H1 (cell line): ENCODE results near the gene C17orf113. TPM values are rescaled to one million over a fixed set of nuclear protein-coding genes. Genes with fewer than 3 reads are reported as not detected.

Source experiments
- CBX8 ChIP-seq: fragments of 300-800, 300-1000 bp; sonication (generic); IDR thresholded peaks from 2 replicates; pipeline ENCODE4 v1.7.1; 2016; ENCODE audit warnings: low read depth, low read length, borderline replicate concordance
- EP300 ChIP-seq, 2 experiments: IDR thresholded peaks; 1 replicate in 1 of 2; 2 replicates in 1 of 2; pipeline ENCODE4 v1.6.1; 2011 to 2012; ENCODE audit warnings: low read depth in 2 of 2, low read length in 2 of 2, mild to moderate bottlenecking in 2 of 2, borderline replicate concordance in 1 of 2, inconsistent platforms in 1 of 2, moderate library complexity in 1 of 2
- HDAC6 ChIP-seq: IDR thresholded peaks from one replicate; pipeline ENCODE4 v1.7.1; 2012; ENCODE audit warnings: low read depth, mild to moderate bottlenecking, inconsistent platforms, low read length, moderate library complexity
- POLR2AphosphoS5 ChIP-seq: IDR thresholded peaks from 2 replicates; pipeline ENCODE4 v1.6.1; 2011; ENCODE audit warnings: low read depth, low read length
- polyA plus RNA-seq, 7 experiments: library from polyadenylated mRNA; depleted of rRNA in 3 of 7; stranded (reverse) in 5 of 7; unstranded in 2 of 7; fragments of >200 nt in 5 of 7; fragments of 200-250 nt in 2 of 7; gene quantifications; 1 replicate in 5 of 7; 2 replicates in 1 of 7; 4 replicates in 1 of 7; pipeline versions ENCODE4 v1.2.1 to v1.2.3, GENCODE V29; 2011 to 2013; ENCODE audit warnings: missing spikeins in 2 of 7, mixed read lengths in 2 of 7
- total RNA-seq: library from RNA; stranded (reverse); fragmentation: NEBNext Ultra II Directional; extraction: Animal tissue kit (Norgen Biotek cat#: 25700); gene quantifications from 2 replicates; pipeline ENCODE4 v1.2.1, GENCODE V29; 2021

The C17orf113 gene
- total and polyA plus RNA-seq, 2 of the 8 experiments (the other 6 are each of a cell fraction or from before 2014, with no cell fraction given): 1.0 to 1.4 TPM

DNA sequence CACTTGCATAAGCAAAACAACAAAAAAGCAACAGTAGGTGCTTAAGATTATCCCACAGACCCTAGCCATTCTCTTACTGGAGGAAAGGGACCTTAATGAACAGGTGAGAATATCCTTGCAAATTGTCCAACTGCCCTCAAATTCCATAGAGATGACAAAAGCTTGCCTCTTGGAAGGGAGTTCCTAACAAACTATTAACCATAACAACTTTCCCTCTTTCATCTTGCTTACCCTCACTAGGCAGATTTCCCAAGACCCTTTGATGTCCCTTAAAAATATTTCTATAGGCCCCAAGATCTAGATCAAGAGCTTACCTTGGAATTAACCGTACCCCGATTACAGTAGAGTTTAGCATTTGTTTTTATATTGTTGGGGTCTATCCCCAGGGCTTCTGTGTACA lies 62.0 kb downstream of the C17orf113 start (continued):
- no peak for TF ChIP-seq HDAC6
- no peak for TF ChIP-seq EP300 (IDR thresholded peaks at IDR 0.05; ENCODE audit: borderline replicate concordance in 1 of 2, low read depth in 2 of 2, low read length in 2 of 2)
- TF ChIP-seq POLR2AphosphoS5: no peak
- TF ChIP-seq CBX8: no peak
- TF ChIP-seq, all 59 proteins: peak for 0

Other genes starting within 250 kb of the C17orf113 start
- gene P3H4, start 238.7 kb downstream of the C17orf113 start, total RNA-seq: 22.6 and 23.4 TPM in 2 replicates
- gene P3H4, start 238.7 kb downstream of the C17orf113 start, polyA plus RNA-seq (2011; rRNA removed): 26.7 and 36.6 TPM in 2 replicates
- gene FKBP10, start 237.6 kb downstream of the C17orf113 start, total RNA-seq: 173 and 179 TPM in 2 replicates
- gene FKBP10, start 237.6 kb downstream of the C17orf113 start, polyA plus RNA-seq (2011; rRNA removed): 283 and 410 TPM in 2 replicates
- gene NT5C3B, start 214.4 kb downstream of the C17orf113 start, total RNA-seq: 68.7 and 71.4 TPM in 2 replicates
- 86.9 and 94.5 TPM in 2 replicates for gene NT5C3B, start 214.4 kb downstream of the C17orf113 start, polyA plus RNA-seq (2011; rRNA removed)
- gene KLHL10, start 212.8 kb downstream of the C17orf113 start, total RNA-seq: 0.19 TPM in 1 of 2 replicates, not detected in the other
- gene KLHL10, start 212.8 kb downstream of the C17orf113 start, polyA plus RNA-seq (2011; rRNA removed): 0.14 and 0.26 TPM in 2 replicates
- gene KLHL11, start 185.2 kb downstream of the C17orf113 start, total RNA-seq: 12.8 and 13.7 TPM in 2 replicates
- 3.4 and 4.2 TPM in 2 replicates for gene KLHL11, start 185.2 kb downstream of the C17orf113 start, polyA plus RNA-seq (2011; rRNA removed)
- gene ACLY, start 131.7 kb downstream of the C17orf113 start, total RNA-seq: 388 and 393 TPM in 2 replicates
- 167 and 238 TPM in 2 replicates for gene ACLY, start 131.7 kb downstream of the C17orf113 start, polyA plus RNA-seq (2011; rRNA removed)
- gene ODAD4, start 120.0 kb downstream of the C17orf113 start, total RNA-seq: 1.3 TPM in 2 replicates
- gene ODAD4, start 120.0 kb downstream of the C17orf113 start, polyA plus RNA-seq (2011; rRNA removed): 0.41 and 0.48 TPM in 2 replicates
- gene CNP, start 83.8 kb downstream of the C17orf113 start, total RNA-seq: 60.6 and 64.2 TPM in 2 replicates
- 21.9 and 43.3 TPM in 2 replicates for gene CNP, start 83.8 kb downstream of the C17orf113 start, polyA plus RNA-seq (2011; rRNA removed)
- 129 and 148 TPM in 2 replicates for gene DNAJC7, start 33.2 kb downstream of the C17orf113 start, total RNA-seq
- 21.6 and 31.0 TPM in 2 replicates for gene DNAJC7, start 33.2 kb downstream of the C17orf113 start, polyA plus RNA-seq (2011; rRNA removed)
- 31.1 and 34.5 TPM in 2 replicates for gene NKIRAS2, start 30.5 kb downstream of the C17orf113 start, total RNA-seq
- 51.1 and 59.7 TPM in 2 replicates for gene NKIRAS2, start 30.5 kb downstream of the C17orf113 start, polyA plus RNA-seq (2011; rRNA removed)
- gene ZNF385C, start 47.9 kb upstream of the C17orf113 start, total RNA-seq: 2.5 and 3.9 TPM in 2 replicates
- 6.1 and 7.3 TPM in 2 replicates for gene ZNF385C, start 47.9 kb upstream of the C17orf113 start, polyA plus RNA-seq (2011; rRNA removed)
- 4.4 and 5.6 TPM in 2 replicates for gene DHX58, start 62.1 kb upstream of the C17orf113 start, total RNA-seq
- gene DHX58, start 62.1 kb upstream of the C17orf113 start, polyA plus RNA-seq (2011; rRNA removed): 9.9 and 10.3 TPM in 2 replicates
- gene KAT2A, start 70.8 kb upstream of the C17orf113 start, total RNA-seq: 32.5 and 34.2 TPM in 2 replicates
- gene KAT2A, start 70.8 kb upstream of the C17orf113 start, polyA plus RNA-seq (2011; rRNA removed): 40.1 and 52.5 TPM in 2 replicates
- 0.30 and 0.33 TPM in 2 replicates for gene HSPB9, start 72.2 kb upstream of the C17orf113 start, total RNA-seq
- gene HSPB9, start 72.2 kb upstream of the C17orf113 start, polyA plus RNA-seq (2011; rRNA removed): 0.25 and 0.27 TPM in 2 replicates
- gene RAB5C, start 104.4 kb upstream of the C17orf113 start, total RNA-seq: 67.1 and 67.7 TPM in 2 replicates
- gene RAB5C, start 104.4 kb upstream of the C17orf113 start, polyA plus RNA-seq (2011; rRNA removed): 123 and 150 TPM in 2 replicates
- 0.47 and 0.59 TPM in 2 replicates for gene KCNH4, start 130.5 kb upstream of the C17orf113 start, total RNA-seq
- 0.44 and 0.53 TPM in 2 replicates for gene KCNH4, start 130.5 kb upstream of the C17orf113 start, polyA plus RNA-seq (2011; rRNA removed)
- gene HCRT, start 134.9 kb upstream of the C17orf113 start, total RNA-seq: not detected in 2 replicates
- not detected in 2 replicates for gene HCRT, start 134.9 kb upstream of the C17orf113 start, polyA plus RNA-seq (2011; rRNA removed)
- 7.1 and 7.4 TPM in 2 replicates for gene GHDC, start 143.9 kb upstream of the C17orf113 start, total RNA-seq
- gene GHDC, start 143.9 kb upstream of the C17orf113 start, polyA plus RNA-seq (2011; rRNA removed): 8.1 and 14.8 TPM in 2 replicates
- 43.3 and 52.6 TPM in 2 replicates for gene STAT5B, start 225.8 kb upstream of the C17orf113 start, total RNA-seq
- gene STAT5B, start 225.8 kb upstream of the C17orf113 start, polyA plus RNA-seq (2011; rRNA removed): 35.3 and 40.8 TPM in 2 replicates
- gene STAT5A, start 237.9 kb upstream of the C17orf113 start, total RNA-seq: 5.4 and 6.0 TPM in 2 replicates
- gene STAT5A, start 237.9 kb upstream of the C17orf113 start, polyA plus RNA-seq (2011; rRNA removed): 4.2 and 7.9 TPM in 2 replicates